PC-3 (cell line): ENCODE measurements around the gene NR1D2. TPM values are rescaled to one million over a fixed set of nuclear protein-coding genes. Genes with fewer than 3 reads are reported as not detected.

ENCODE experiments used
- ATAC-seq: fragments of 200-7000 bp; cut with Tn5 transposase; 2 replicates; pipeline ENCODE4 v1.9.1; 2020; ENCODE audit warnings: mild to moderate bottlenecking, moderate library complexity
- BruUV-seq: library from RNA; stranded (reverse); fragments of 400-500 nt; replicated peaks from 2 replicates; lab custom pipeline; 2021; lab: Mats Ljungman, UMichigan
- CTCF ChIA-PET: fragments of 300-600 bp; sonication (Branson Sonifier 250); formaldehyde crosslinking; loops from one replicate; lab custom pipeline; 2022; ENCODE audit warnings: antibody characterized with exemption; lab: Charles Lee
- POLR2A ChIA-PET: fragments of 300-600 bp; sonication (Branson Sonifier 250); formaldehyde crosslinking; loops from one replicate; lab custom pipeline; 2022; ENCODE audit warnings: antibody characterized with exemption; ENCODE audit not compliant: unreplicated experiment; lab: Charles Lee
- DNase-seq: peaks from one replicate; pipeline ENCODE4 v3.0.0-alpha.2; 2015
- H2AFZ ChIP-seq: fragments of 300-600 bp; sonication (generic); 2 replicates; pipeline ENCODE4 v1.6.0; 2016; ENCODE audit warnings: antibody characterized with exemption, low read length
- H3F3A ChIP-seq: fragments of 300-600 bp; sonication (generic); one replicate; pipeline ENCODE4 v1.6.0; 2017; ENCODE audit warnings: antibody characterized with exemption, low read length, control low read depth, mild to moderate bottlenecking; ENCODE audit not compliant: unreplicated experiment
- H3K27ac ChIP-seq: fragments of 300-600 bp; sonication (generic); 2 replicates; pipeline ENCODE4 v1.5.1; 2016; ENCODE audit warnings: mild to moderate bottlenecking, low read length
- H3K27me3 ChIP-seq: fragments of 300-600 bp; sonication (generic); 2 replicates; pipeline ENCODE4 v1.6.1; 2016; ENCODE audit warnings: low read length, mixed read lengths
- H3K36me3 ChIP-seq: fragments of 300-600 bp; sonication (generic); 2 replicates; pipeline ENCODE4 v1.6.1; 2016; ENCODE audit warnings: low read depth, mixed run types, low read length, mixed read lengths
- H3K4me1 ChIP-seq: fragments of 300-600 bp; sonication (generic); 2 replicates; pipeline ENCODE4 v1.5.1; 2016; ENCODE audit warnings: low read length; ENCODE audit not compliant: insufficient read depth
- H3K4me2 ChIP-seq: fragments of 300-600 bp; sonication (generic); 2 replicates; pipeline ENCODE4 v1.6.0; 2016; ENCODE audit warnings: low read length
- H3K4me3 ChIP-seq: fragments of 300-600 bp; sonication (generic); 2 replicates; pipeline ENCODE4 v1.5.1; 2016; ENCODE audit warnings: mild to moderate bottlenecking, low read length, mixed read lengths
- H3K79me2 ChIP-seq: fragments of 300-600 bp; sonication (generic); 2 replicates; pipeline ENCODE4 v1.6.1; 2017; ENCODE audit warnings: low read length, mixed read lengths
- H3K9ac ChIP-seq: fragments of 300-600 bp; sonication (generic); 2 replicates; pipeline ENCODE4 v1.6.0; 2016; ENCODE audit warnings: mild to moderate bottlenecking, low read length
- H3K9me2 ChIP-seq: fragments of 300-600 bp; sonication (generic); replicated peaks from 2 replicates; pipeline ENCODE4 v1.6.1; 2016; ENCODE audit warnings: mixed run types, low read length, mixed read lengths
- H3K9me3 ChIP-seq: fragments of 300-600 bp; sonication (generic); 2 replicates; pipeline ENCODE4 v1.6.1; 2016; ENCODE audit warnings: low read length, mixed read lengths
- H4K20me1 ChIP-seq: fragments of 300-600 bp; sonication (generic); 2 replicates; pipeline ENCODE4 v1.6.1; 2016; ENCODE audit warnings: low read length, mixed read lengths
- EZH2 ChIP-seq: fragments of 300-600 bp; sonication (generic); IDR thresholded peaks from one replicate; pipeline ENCODE4 v1.6.1; 2017; ENCODE audit warnings: antibody characterized with exemption, mild to moderate bottlenecking, low read length; ENCODE audit not compliant: unreplicated experiment
- EZH2phosphoT487 ChIP-seq: fragments of 300-600 bp; sonication (generic); IDR thresholded peaks from 2 replicates; pipeline ENCODE4 v1.6.1; 2018; ENCODE audit warnings: mild to moderate bottlenecking, antibody characterized with exemption, low read length, borderline replicate concordance
- intact Hi-C: fragments of 100-400 bp; cut with micrococcal nuclease; formaldehyde crosslinking; loops from 2 replicates; pipeline ENCODE4 v1.9.0; 2023
- total RNA-seq: library from RNA; depleted of rRNA; stranded (reverse); fragments of >200 nt; gene quantifications from 2 replicates; pipeline ENCODE4 v1.2.3, GENCODE V29; 2014
- TF ChIP-seq, protein P1 (sequence below): fragments of 300-600 bp; sonication (generic); conservative IDR thresholded peaks from 2 replicates; pipeline ENCODE4 v1.5.1; 2017; ENCODE audit warnings: antibody characterized with exemption, low read depth, mild to moderate bottlenecking, low read length

Gene NR1D2
- total RNA-seq, 1 experiment from 2014 or later = 24.7 TPM

DNA sequence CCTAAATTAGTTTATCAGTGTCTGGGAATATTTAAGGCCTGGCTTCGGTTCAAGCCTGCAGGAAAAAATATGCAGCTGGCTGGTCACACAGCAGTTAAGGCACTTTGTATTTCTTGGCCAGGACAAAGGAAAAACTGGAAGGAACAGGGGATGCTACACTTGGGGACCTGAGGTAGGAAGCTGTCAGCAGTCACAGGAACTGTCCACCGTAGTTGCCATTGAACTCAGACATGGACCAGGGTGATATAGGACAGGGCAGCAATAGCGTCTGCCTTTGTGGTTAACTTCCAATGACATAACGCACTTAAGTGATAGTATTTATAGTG lies 49.1 kb downstream of the NR1D2 start:
- no TSS peak for BruUV-seq
- intact Hi-C loops = loop anchor here (10.0 kb wide), 2 partner anchors 501 to 601 kb away; partner anchors contain the start of gene THRB
- TF ChIP-seq, protein P1, sequence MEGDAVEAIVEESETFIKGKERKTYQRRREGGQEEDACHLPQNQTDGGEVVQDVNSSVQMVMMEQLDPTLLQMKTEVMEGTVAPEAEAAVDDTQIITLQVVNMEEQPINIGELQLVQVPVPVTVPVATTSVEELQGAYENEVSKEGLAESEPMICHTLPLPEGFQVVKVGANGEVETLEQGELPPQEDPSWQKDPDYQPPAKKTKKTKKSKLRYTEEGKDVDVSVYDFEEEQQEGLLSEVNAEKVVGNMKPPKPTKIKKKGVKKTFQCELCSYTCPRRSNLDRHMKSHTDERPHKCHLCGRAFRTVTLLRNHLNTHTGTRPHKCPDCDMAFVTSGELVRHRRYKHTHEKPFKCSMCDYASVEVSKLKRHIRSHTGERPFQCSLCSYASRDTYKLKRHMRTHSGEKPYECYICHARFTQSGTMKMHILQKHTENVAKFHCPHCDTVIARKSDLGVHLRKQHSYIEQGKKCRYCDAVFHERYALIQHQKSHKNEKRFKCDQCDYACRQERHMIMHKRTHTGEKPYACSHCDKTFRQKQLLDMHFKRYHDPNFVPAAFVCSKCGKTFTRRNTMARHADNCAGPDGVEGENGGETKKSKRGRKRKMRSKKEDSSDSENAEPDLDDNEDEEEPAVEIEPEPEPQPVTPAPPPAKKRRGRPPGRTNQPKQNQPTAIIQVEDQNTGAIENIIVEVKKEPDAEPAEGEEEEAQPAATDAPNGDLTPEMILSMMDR = no peak
- no peak for TF ChIP-seq EZH2
- TF ChIP-seq EZH2phosphoT487 = no peak

DNA sequence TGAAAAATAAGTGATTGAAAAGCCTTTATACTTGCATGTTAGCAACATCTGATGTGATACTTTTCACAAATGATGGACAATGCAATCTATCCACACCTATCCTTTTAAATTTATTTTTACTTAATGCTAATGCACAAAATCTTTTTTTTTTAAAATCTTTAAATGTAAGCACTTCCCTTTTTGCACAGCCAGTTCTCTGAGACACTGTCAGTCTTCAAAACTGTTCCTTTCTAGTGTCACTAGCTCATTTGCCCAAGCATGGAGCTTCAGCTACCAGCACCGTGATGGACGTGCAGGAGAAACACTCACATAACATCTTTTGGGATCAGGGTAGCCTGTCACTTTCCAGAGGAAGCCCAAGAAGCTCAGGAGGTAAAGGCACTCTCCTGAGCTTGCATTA lies 50.1 kb downstream of the NR1D2 start:
- H3K79me2 ChIP-seq = no peaks in the 10 kb centered on the region
- intact Hi-C loops = loop anchor here (5.0 to 10.0 kb wide), 4 partner anchors 172 to 600 kb away; partner anchors contain the start of gene THRB
- H3K27ac ChIP-seq = no peak overlapping the region
- TF ChIP-seq EZH2phosphoT487 = no peak
- TF ChIP-seq, protein P1 = no peak
- no peak for TF ChIP-seq EZH2
- H3K36me3 ChIP-seq = no peaks in the 10 kb centered on the region
- H2AFZ ChIP-seq = no peak overlapping the region
- H3F3A ChIP-seq = no peaks in the 10 kb centered on the region
- no peaks in the 10 kb centered on the region for H4K20me1 ChIP-seq
- H3K9me2 ChIP-seq = no peaks in the 10 kb centered on the region
- no peak overlapping the region for H3K4me2 ChIP-seq
- POLR2A ChIA-PET = no interaction called here
- no peak for ATAC-seq
- CTCF ChIA-PET = no interaction called here
- H3K4me3 ChIP-seq = no peak overlapping the region
- no peak for DNase-seq
- no peaks in the 10 kb centered on the region for H3K27me3 ChIP-seq
- H3K9me3 ChIP-seq = no peaks in the 10 kb centered on the region
- no peak overlapping the region for H3K9ac ChIP-seq
- no TSS peak for BruUV-seq
- H3K4me1 ChIP-seq = no peaks in the 10 kb centered on the region

More for the DNA sequence above, 49.1 kb downstream of the NR1D2 start:
- ATAC-seq (no peak), DNase-seq (no peak)
- Histone ChIP-seq H3F3A (no peaks in the 10 kb centered on the region), H3K4me3 (no peak overlapping the region), H3K4me1 (no peaks in the 10 kb centered on the region), H3K9me3 (no peaks in the 10 kb centered on the region), H3K27me3 (no peaks in the 10 kb centered on the region), H3K9me2 (no peaks in the 10 kb centered on the region), H3K4me2 (no peak overlapping the region), H3K36me3 (no peaks in the 10 kb centered on the region), H2AFZ (no peak overlapping the region), H3K79me2 (no peaks in the 10 kb centered on the region), H4K20me1 (no peaks in the 10 kb centered on the region), H3K27ac (no peak overlapping the region), H3K9ac (no peak overlapping the region)
- CTCF ChIA-PET = no interaction called here
- POLR2A ChIA-PET = no interaction called here

DNA sequence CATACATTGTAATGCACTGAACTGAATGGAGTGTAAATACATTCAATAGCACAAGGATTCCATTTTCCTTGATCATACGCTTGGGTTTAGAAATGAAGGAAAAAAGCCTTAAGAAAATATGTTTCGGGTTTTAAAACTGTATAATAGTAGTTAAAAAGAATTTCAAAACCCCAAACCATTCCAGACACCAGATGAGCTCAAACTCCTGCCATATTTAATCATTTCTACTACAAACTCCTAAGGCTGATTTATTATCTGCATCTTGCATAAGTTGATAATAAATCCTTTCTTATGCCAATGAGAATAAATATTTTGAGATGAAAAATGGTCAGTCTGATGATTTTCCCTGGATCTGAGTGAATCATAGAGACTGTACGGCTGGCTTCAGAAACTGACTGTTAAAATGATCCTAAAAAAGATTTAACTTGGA lies 51.0 kb downstream of the NR1D2 start:
- Histone ChIP-seq H3K4me1 (no peaks in the 10 kb centered on the region), H3K27ac (no peak overlapping the region), H3K27me3 (no peaks in the 10 kb centered on the region), H3K79me2 (no peaks in the 10 kb centered on the region), H3K36me3 (no peaks in the 10 kb centered on the region), H3F3A (no peaks in the 10 kb centered on the region), H3K4me3 (no peak overlapping the region), H3K4me2 (no peak overlapping the region), H3K9me2 (no peaks in the 10 kb centered on the region), H4K20me1 (no peaks in the 10 kb centered on the region), H3K9me3 (no peaks in the 10 kb centered on the region), H3K9ac (no peak overlapping the region), H2AFZ (no peak overlapping the region)
- ChIA-PET POLR2A (no interaction called here), CTCF (no interaction called here)
- intact Hi-C loops = loop anchor here (5.0 to 10.0 kb wide), 4 partner anchors 171 to 599 kb away; partner anchors contain the start of gene THRB
- BruUV-seq = no TSS peak
- TF ChIP-seq EZH2phosphoT487 (no peak), EZH2 (no peak)
- TF ChIP-seq, protein P1 = no peak
- DNase-seq (no peak), ATAC-seq (no peak)
